ENCODE data around the gene LGALSL.
"Not testable (repeated sequence)": the region's sequence is repeated elsewhere in the genome, so short reads cannot be mapped to it uniquely, and the experiment has no call there.

Gene LGALSL

DNA sequence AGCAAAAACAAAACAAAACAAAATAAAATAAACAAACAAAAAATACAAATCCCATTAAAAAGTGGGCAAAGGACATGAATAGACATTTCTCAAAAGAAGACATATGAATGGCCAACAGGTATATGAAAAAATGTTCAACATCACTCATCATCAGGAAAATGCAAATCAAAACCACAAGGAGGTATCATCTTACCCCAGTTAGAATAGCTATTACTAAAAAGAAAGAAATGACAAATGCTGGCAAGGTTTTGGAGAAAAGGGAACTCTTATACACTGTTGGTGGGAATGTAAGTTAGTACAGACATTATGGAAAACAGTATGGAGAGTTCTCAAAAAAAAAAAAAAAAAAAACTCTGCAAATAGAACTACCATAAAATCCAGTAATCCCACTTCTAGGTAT, 8.0 kb upstream of the LGALSL start:
- DNase-seq: not testable (repeated sequence)

DNA sequence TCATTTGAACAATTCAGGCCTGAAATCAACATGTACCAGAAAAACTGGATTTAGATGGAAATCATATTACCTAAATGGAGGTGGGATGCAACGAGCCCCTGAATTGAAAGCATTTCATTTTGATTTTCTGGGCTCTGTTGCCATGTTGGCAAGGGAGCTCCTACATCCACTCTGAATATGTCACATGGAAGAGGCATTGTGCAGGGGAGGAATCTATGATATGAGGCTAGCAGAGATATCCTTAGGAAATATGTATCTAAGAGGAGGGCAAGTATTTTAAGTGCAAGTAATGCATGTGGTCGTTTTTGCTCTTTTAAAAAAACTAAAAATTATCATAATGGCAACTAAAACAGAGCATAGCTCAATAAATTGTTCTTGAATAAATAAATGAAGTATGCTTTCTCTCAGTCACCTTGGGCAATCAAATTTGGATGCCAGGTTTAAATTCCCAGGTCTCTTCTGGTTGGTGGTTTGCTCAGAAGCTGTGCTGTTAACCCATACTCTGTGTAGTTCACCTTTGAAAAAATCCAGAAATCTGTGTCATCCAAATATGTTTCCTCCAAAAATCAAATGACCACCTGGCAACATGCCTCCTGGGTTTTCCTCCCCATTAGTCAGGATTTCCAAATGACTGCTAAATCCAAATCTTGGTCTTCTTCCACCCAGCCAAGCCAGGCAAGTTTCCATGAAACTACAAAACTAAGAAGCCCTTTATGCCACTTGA, 6.5 kb upstream of the LGALSL start:
- DNase-seq: no peak

DNA sequence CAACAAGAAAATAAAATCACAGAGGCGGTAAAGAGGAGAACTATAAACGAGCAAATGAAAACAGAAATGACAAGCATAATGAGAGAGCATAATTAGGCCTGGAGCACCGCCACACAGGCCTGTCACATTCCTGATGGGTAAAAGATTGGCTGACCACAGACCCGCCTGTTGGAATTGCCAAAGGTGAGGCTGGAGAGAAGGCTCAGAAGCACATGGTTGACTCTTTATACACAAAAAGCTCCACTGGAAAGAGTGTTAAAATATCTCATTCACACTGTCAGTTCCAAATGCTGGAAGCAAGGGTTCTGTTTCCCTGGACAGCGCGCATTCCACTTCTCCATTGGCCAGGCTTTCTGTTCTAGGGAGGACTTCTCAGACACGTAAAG, 5.9 kb upstream of the LGALSL start:
- DNase-seq: no peak

DNA sequence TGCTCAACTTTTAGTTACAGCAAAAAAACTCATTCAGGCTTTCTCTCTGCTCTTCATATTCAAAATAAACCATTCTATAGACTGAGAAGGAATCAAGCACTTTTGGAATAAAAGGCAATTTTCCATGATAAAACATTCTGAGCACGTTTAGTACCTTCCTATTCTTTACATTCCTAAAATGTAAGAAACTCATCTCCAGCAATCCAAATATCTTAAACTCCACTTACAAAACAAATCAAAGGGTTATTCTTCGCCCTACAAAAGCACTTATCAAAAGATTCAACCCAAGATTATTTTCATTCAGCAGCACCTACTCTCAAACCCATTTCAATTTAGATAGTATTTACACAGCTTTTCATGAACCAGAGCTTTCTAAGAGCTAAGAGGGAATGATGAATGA, 2.9 kb upstream of the LGALSL start:
- no peak for DNase-seq

- peak; percentile 55 for DNase-seq
Measured at GRCh38 chr2:64454386-64455332, 697 bp downstream of the LGALSL start.

DNA sequence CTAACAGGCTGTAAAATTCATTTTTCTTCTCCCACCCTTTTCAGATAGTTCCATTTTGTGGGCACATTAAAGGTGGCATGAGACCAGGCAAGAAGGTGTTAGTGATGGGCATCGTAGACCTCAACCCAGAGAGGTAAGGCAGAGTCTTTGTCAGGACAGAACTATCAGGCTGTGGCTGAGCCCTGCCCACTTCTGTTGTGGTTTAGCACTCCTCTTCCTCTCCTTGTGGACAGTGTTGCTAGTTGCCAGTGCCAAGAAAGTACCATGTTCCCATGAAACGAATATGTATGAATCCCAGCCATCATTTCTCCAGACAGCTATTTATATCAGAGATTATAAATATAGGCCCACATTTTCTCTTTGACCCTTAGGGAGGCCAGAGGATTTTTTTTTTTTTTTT, 1.6 kb downstream of the LGALSL start:
- DNase-seq: no peak

- DNase-seq: no peak
Measured at GRCh38 chr2:64456293-64456692, 2.3 kb downstream of the LGALSL start.

GRCh38 chr2:64457524-64457923, 3.6 kb downstream of the LGALSL start:
- no peak for DNase-seq

DNA sequence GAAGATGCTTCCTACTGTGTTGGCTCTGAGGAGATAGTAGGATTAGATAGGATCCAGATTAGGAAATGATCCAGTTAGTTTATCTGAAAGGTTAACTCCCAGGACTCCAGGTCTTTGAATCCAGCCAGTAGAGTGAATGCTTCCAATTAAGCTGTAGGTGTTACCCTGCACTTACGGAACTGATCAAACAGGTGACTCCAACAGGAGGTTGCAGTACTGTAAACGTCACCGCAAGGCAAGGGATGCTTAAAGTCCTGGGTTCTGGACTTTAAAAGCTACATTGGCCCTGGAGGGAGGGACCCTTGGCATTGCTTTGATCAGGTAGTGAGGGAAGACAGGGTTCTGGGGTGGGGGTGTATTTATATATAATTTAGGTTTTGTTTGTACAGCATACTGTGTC, 5.6 kb downstream of the LGALSL start:
- DNase-seq: no peak

DNA sequence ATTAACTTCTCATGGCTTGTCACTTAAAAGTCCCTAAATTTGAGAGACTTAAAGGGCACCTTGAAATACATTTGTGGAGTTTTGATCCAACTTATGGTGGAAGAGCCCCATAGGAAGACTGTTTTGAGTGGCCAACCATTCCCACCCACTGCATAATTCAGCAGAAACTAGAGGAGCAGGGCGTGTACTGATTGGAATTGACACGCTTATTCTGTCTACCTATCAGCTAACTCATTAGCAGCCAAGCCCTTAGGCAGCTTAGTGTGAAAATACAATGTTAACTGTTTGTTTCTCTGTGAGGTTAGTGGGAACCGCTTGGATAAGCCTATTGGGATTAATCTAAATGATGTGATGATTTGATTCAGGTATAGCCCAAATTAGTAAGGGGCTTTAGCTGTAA, 6.4 kb downstream of the LGALSL start:
- DNase-seq: no peak

DNA sequence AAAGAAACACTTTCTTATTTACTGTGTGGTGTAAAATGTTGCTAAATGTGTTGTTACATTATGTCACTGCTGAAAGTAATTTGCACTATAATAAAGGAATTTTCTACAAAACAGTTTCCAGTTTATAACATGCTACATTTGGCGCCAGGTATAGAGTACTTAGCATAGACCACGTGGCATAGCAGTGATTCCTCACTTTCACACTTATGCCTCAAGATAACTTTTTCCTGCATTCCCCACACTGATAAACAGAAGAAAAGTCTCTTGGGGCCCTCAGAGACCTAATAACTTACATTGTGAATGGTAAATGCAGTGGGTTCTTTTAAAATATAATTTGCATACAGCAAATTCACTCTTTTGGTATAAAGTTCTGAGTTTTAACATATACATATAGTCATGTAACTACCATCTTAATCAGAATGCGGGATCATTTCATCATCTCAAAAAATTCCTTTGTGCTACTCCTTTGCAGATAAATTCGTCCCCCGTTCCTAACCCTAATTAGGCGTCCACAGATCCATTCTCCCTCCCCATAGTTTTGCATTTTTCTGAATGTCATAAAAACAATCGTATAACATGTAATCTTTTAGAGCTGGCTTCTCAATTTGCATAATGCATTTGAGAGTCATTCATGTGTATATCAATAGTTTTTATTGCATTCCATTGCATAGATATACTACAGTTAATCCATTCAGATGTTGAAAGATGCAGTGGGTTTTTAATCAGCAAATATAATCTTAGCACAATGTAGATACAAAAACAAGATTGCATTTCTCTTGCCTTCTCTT, 7.5 kb downstream of the LGALSL start:
- DNase-seq: no peak

DNA sequence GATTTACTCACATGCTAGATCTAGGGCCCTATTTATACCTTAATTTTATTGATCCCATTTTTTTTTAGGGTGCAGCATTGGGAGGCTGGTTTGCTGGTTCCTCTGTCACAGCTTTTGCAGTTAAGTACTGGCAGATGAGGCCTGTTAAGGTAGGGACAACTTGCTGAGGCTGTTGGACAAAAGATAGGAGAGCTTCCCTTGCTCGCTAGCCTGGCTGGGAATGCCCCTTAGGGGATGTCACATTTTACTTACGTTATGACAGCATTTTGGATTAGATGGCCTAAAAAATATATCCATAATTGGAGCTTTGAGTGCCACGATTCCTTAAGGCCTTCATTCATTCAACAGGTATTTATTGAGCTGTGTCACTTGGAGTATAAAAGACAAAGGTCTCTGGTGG, 8.2 kb downstream of the LGALSL start:
- DNase-seq: no peak

GRCh38 chr2:64462940-64463700, 9.2 kb downstream of the LGALSL start:
- DNase-seq: no peak

DNA sequence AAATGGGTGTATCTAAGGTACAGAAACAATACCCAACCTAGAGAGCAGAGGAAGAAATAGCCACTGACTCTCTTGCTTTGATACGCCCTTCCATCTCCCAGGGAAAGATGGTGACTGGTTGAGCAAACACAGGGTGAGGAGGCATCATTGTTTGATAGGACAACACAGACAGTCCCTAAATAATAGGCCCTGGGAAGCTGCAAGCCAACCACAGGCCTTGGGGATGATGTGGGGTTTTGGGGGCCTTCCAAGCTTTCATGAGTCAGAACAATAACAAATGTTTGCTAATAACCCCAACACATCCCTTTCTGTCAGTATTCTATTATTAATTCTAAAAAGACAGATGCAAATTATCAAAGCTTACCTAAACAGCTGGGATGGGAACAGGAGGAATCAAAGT, 9.8 kb downstream of the LGALSL start:
- no peak for DNase-seq

GRCh38 chr2:64466478-64467085, 12.6 kb downstream of the LGALSL start:
- DNase-seq: no peak

- DNase-seq: no peak
Measured at GRCh38 chr2:64467096-64467843, 13.3 kb downstream of the LGALSL start.

DNA sequence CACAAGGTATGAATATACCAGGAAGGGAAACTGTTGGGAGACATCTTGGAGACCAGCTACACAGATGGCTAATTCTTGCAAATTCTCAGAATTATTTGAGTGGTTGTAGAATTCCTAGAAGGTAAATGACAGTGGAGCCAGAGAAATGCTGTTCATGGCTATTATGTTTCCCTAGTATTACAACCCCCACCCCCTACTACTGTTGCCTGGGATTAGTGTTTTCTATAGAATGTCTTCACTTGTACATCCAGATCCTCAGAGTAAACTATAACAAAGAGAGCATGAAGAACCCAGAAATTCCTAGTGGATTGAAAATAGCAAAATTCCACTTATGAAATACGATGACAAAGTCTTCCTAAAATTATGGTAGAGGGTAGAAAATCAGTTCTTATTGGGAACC, 15.3 kb downstream of the LGALSL start:
- DNase-seq: no peak

GRCh38 chr2:64470071-64470470, 16.1 kb downstream of the LGALSL start:
- no peak for DNase-seq

GRCh38 chr2:64470766-64471295, 16.9 kb downstream of the LGALSL start:
- DNase-seq: no peak

DNA sequence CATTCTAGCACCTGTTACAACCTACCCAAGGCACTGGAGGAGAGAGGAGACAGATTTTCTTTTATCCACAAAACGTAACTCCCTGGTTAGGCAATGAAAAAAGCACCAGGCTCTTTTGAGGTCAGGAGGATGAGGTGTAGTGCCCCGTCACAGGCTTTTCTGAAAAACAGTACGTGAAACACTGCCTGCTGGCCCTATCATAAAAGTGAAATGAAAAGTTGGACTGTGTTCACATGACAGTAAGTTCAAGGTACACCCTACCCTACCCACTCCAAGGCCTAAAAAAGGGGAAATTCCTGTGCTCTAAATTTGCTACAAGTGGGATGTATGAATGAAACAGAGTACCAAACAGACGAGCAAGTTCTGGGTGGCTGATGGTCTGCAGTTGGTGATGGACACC, 17.6 kb downstream of the LGALSL start:
- no peak for DNase-seq

DNA sequence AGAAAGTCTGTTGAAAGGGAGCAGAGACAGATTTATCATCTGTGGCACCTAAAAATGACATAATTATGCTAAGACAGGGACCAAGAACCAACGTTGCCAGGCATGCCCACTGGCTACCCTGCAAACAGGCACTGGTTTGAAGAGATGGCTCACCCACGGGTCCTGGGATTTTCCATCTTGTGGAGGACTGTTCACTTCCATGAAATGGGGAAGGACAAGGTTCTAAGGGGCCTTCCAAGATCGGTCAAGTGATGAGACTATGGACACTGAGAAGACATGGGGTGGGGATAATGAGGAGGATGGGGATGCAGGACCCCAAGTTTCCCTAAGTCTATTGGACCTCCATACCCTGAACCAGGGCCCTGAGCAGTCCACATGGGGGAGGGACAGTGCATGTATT, 18.9 kb downstream of the LGALSL start:
- DNase-seq: no peak
